ENCODE measurements around the gene ATP6V1E1.
"Not testable (repeated sequence)": the region's sequence is repeated elsewhere in the genome, so short reads cannot be mapped to it uniquely, and the experiment has no call there.

Gene ATP6V1E1

DNA sequence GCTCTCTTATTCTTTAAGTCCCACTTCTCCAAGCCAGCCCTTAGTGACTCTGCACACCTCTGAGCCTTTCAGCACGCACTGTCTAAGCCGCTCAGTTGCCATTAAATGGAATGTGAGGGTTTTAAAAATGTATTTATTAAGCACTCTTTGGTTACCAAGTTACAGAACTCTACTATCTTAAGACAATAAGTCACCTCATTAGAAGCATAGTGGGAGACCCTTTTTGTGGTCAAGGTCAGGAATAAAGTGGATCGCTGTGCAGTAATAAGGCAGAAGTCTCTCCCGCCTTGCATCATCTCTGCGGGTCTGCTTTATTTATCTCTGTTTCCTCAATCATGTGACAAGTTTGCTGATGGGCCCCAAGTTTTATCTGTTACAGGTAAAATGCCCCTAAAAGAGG lies 53.4 kb downstream of the ATP6V1E1 start:
- Histone ChIP-seq H2AFZ (no peak overlapping the region), H3K27ac (no peak overlapping the region), H3K27me3 (ENCODE audit: control insufficient read depth, insufficient read depth, low read length) (no peaks in the 10 kb centered on the region), H3K36me3 (ENCODE audit: control insufficient read depth, insufficient read depth, low read length) (no peaks in the 10 kb centered on the region), H3K4me3 (ENCODE audit: low read depth, low read length) (no peak overlapping the region), H3K4me2 (ENCODE audit: low read length) (no peak overlapping the region), H3K79me2 (no peaks in the 10 kb centered on the region), H3K9ac (no peak overlapping the region), H3K9me3 (ENCODE audit: control insufficient read depth, low read length) (no peaks in the 10 kb centered on the region), H3K4me1 (peaks cover 2% of the 10 kb centered on the region)
- TF ChIP-seq, protein P1, sequence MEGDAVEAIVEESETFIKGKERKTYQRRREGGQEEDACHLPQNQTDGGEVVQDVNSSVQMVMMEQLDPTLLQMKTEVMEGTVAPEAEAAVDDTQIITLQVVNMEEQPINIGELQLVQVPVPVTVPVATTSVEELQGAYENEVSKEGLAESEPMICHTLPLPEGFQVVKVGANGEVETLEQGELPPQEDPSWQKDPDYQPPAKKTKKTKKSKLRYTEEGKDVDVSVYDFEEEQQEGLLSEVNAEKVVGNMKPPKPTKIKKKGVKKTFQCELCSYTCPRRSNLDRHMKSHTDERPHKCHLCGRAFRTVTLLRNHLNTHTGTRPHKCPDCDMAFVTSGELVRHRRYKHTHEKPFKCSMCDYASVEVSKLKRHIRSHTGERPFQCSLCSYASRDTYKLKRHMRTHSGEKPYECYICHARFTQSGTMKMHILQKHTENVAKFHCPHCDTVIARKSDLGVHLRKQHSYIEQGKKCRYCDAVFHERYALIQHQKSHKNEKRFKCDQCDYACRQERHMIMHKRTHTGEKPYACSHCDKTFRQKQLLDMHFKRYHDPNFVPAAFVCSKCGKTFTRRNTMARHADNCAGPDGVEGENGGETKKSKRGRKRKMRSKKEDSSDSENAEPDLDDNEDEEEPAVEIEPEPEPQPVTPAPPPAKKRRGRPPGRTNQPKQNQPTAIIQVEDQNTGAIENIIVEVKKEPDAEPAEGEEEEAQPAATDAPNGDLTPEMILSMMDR (IDR thresholded peaks at IDR 0.05) = no peak

DNA sequence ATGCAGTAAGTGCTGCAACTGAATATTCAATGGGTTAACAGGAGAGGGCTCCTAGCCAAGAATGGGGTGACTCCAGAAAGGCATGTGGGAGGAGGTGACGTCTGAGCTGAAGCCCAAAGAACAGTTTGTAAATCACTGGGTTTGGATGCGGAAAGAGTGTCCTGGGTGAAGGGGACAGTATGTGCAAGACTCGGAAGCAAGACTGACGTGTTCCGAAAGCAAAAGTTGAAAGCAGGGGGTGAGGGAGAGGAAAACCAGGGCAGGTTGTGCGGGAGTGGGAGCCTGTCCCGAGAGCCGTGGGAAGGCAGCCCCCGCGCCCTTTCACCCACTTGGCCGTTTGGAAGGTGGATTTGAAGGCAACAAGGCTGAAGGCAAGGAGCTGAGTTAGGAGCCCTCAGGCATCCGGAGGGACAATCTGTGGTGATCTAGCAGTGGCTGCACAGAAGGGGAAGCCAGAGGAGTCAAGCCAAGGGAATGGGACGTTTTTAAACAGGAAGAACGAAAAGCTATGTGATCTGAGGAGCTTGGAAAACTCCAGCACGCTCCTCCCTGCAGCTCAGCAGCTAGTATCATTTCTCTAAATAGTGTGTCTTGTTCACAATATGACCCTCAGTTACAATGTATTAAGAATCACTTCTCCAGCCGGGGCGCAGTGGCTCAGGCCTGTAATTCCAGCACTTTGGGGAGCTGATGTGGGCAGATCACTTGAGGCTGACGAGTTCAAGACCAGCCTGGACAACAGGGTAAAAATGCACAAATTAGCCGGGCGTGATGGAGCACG lies 57.5 kb downstream of the ATP6V1E1 start:
- H3K9ac ChIP-seq = no peak overlapping the region
- H3K79me2 ChIP-seq = no peaks in the 10 kb centered on the region
- TF ChIP-seq, protein P1 (IDR thresholded peaks at IDR 0.05) = no peak

DNA sequence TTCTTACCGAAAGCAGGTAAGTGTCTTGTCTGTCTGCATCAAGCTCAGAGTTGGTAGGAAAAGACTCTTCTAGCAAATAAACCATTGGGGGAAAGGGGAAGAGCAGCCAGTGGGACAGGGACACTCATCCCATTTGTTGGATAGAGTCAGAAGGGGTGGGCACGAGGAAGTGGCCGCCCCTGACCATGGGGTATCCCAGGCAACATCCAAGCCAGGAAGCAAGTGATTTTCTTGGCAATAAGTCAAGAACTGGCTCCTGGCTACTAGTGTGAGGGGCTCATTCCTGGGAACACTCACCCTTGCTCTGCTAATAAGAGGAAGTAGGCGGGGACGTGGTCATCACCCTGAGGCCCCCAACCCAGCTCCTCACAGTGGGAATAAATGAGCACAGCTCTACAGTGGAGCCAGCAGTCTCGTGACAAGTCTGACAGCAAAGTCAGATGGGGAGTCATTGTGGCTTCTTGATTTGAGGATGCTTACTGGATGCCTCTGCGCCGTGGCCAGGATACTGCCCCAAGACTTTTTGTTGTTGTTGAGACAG lies 58.5 kb downstream of the ATP6V1E1 start:
- Histone ChIP-seq H3K9ac (no peak overlapping the region), H3K36me3 (ENCODE audit: control insufficient read depth, insufficient read depth, low read length) (no peaks in the 10 kb centered on the region), H3K27me3 (ENCODE audit: control insufficient read depth, insufficient read depth, low read length) (no peaks in the 10 kb centered on the region), H3K4me1 (peaks cover 2% of the 10 kb centered on the region), H2AFZ (no peak overlapping the region), H3K27ac (peak overlapping the region; percentile 62), H3K4me3 (ENCODE audit: low read depth, low read length) (no peak overlapping the region), H3K79me2 (no peaks in the 10 kb centered on the region), H3K9me3 (ENCODE audit: control insufficient read depth, low read length) (no peaks in the 10 kb centered on the region), H3K4me2 (ENCODE audit: low read length) (no peak overlapping the region)
- TF ChIP-seq, protein P1 (IDR thresholded peaks at IDR 0.05) = no peak

More for the DNA sequence above, 57.5 kb downstream of the ATP6V1E1 start:
- H3K36me3 ChIP-seq (ENCODE audit: control insufficient read depth, insufficient read depth, low read length) = no peaks in the 10 kb centered on the region
- peak overlapping the region; percentile 65 for H3K4me2 ChIP-seq (ENCODE audit: low read length)
- peak overlapping the region; percentile 66 for H2AFZ ChIP-seq
- H3K4me1 ChIP-seq = peaks cover 2% of the 10 kb centered on the region
- peak overlapping the region; percentile 15 for H3K4me3 ChIP-seq (ENCODE audit: low read depth, low read length)
- no peaks in the 10 kb centered on the region for H3K9me3 ChIP-seq (ENCODE audit: control insufficient read depth, low read length)
- H3K27ac ChIP-seq = peak overlapping the region; percentile 62
- H3K27me3 ChIP-seq (ENCODE audit: control insufficient read depth, insufficient read depth, low read length) = no peaks in the 10 kb centered on the region

DNA sequence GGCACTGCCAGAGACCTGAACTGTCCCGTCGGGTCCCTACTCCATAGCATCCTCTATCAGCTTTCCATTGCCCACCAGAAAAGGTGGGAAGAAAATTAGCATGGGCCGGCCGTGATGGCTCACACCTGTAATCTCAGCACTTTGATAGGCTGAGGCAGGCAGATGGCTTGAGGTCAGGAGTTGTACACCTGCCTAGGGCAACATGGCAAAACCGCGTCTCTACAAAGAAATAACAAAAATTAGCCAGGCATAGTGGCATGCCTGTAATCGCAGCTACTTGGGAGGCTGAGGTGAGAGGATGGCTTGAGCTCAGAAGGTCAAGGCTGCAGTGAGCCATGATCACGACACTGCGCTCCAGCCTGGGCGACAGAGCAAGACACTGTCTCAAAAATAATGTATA lies 61.8 kb downstream of the ATP6V1E1 start:
- Histone ChIP-seq H3K4me1 (peaks cover 2% of the 10 kb centered on the region), H2AFZ (no peak overlapping the region), H3K27ac (no peak overlapping the region), H3K36me3 (ENCODE audit: control insufficient read depth, insufficient read depth, low read length) (no peaks in the 10 kb centered on the region), H3K79me2 (no peaks in the 10 kb centered on the region), H3K27me3 (ENCODE audit: control insufficient read depth, insufficient read depth, low read length) (no peaks in the 10 kb centered on the region), H3K4me2 (ENCODE audit: low read length) (no peak overlapping the region), H3K4me3 (ENCODE audit: low read depth, low read length) (no peak overlapping the region), H3K9ac (no peak overlapping the region), H3K9me3 (ENCODE audit: control insufficient read depth, low read length) (no peaks in the 10 kb centered on the region)
- TF ChIP-seq, protein P1 (IDR thresholded peaks at IDR 0.05) = no peak

DNA sequence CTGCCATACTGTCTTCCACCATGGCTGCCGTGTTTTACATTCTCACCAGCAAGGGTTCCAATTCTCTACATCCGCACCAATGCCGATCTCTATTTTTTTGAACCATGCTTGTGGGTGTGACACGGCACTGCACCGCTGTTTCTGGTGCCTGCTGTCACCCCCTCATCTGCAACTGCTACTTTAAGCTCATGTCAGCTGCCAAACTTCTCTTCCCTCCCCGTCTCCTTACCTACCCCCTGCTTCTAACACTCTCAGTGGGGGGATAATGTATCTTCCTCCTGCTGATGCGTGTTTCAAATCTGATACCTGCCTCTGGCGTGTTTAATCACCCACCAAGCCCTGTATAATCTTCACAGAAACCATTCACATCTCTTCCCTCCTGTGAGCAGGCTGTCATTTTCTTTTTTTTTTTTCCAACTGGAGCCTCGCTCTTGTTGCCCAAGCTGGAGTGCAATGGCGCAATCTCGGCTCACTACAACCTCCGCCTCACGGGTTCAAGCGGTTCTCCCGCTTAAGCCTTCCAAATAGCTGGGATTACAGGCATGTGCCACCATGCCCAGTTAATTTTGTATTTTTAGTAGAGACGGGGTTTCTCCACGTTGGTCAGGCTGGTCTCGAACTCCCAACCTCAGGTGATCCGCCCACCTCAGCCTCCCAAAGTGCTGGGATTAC lies 62.4 kb downstream of the ATP6V1E1 start:
- H3K4me3 ChIP-seq (ENCODE audit: low read depth, low read length); H3K9ac ChIP-seq; H3K79me2 ChIP-seq; H2AFZ ChIP-seq; H3K9me3 ChIP-seq (ENCODE audit: control insufficient read depth, low read length); H3K36me3 ChIP-seq (ENCODE audit: control insufficient read depth, insufficient read depth, low read length); H3K27me3 ChIP-seq (ENCODE audit: control insufficient read depth, insufficient read depth, low read length); H3K27ac ChIP-seq; H3K4me1 ChIP-seq; H3K4me2 ChIP-seq (ENCODE audit: low read length): not testable (repeated sequence)

Measured in parathyroid adenoma (tissue), 2 donors.